GM21717 (cell line): ENCODE results near the gene CMTR1.

Source experiments
- ATAC-seq: cut with Tn5 transposase; IDR thresholded peaks from one replicate; pipeline ENCODE4 v1.9.1; 2021; ENCODE audit warnings: mild to moderate bottlenecking, moderate library complexity; ENCODE audit not compliant: unreplicated experiment

CMTR1 gene

GRCh38 chr6:37511201-37511600 lies 78.2 kb downstream of the CMTR1 start:
- ATAC-seq = no peak

GRCh38 chr6:37511910-37512399 lies 78.9 kb downstream of the CMTR1 start:
- no peak for ATAC-seq

GRCh38 chr6:37512400-37513011 lies 79.5 kb downstream of the CMTR1 start:
- no peak for ATAC-seq

- ATAC-seq = no peak
These were observed 80.1 kb downstream of the CMTR1 start for GRCh38 chr6:37513155-37513554.

GRCh38 chr6:37513576-37513975 lies 80.6 kb downstream of the CMTR1 start:
- ATAC-seq = no peak

- ATAC-seq = no peak
These were observed 81.3 kb downstream of the CMTR1 start for GRCh38 chr6:37514321-37514771.

- no peak for ATAC-seq
These were observed 81.8 kb downstream of the CMTR1 start for GRCh38 chr6:37514837-37515236.

GRCh38 chr6:37515712-37516075 lies 82.7 kb downstream of the CMTR1 start:
- no peak for ATAC-seq

GRCh38 chr6:37516076-37516919 lies 83.3 kb downstream of the CMTR1 start:
- ATAC-seq = peak; percentile 70

GRCh38 chr6:37516920-37517405 lies 83.9 kb downstream of the CMTR1 start:
- ATAC-seq = no peak

- no peak for ATAC-seq
These were observed 84.4 kb downstream of the CMTR1 start for GRCh38 chr6:37517411-37517812.

GRCh38 chr6:37518116-37518515 lies 85.1 kb downstream of the CMTR1 start:
- no peak for ATAC-seq

GRCh38 chr6:37519461-37519860 lies 86.4 kb downstream of the CMTR1 start:
- ATAC-seq = no peak

GRCh38 chr6:37520926-37521325 lies 87.9 kb downstream of the CMTR1 start:
- no peak for ATAC-seq

GRCh38 chr6:37521674-37522073 lies 88.7 kb downstream of the CMTR1 start:
- no peak for ATAC-seq

- no peak for ATAC-seq
These were observed 89.8 kb downstream of the CMTR1 start for GRCh38 chr6:37522836-37523235.

GRCh38 chr6:37523412-37523811 lies 90.4 kb downstream of the CMTR1 start:
- no peak for ATAC-seq

GRCh38 chr6:37524025-37524969 lies 91.3 kb downstream of the CMTR1 start:
- ATAC-seq = no peak

- ATAC-seq = no peak
These were observed 91.9 kb downstream of the CMTR1 start for GRCh38 chr6:37524970-37525318.

GRCh38 chr6:37525460-37526357 lies 92.7 kb downstream of the CMTR1 start:
- ATAC-seq = no peak
